GM23338 (cell line): ENCODE data around the gene PTBP3. TPM values are rescaled to one million over a fixed set of nuclear protein-coding genes. Genes with fewer than 3 reads are reported as not detected.

Experiments used
- ATAC-seq: fragments of 200-7000 bp; cut with Tn5 transposase; 3 replicates; pipeline ENCODE4 v1.9.1; 2020
- DNase-seq: peaks from one replicate; pipeline ENCODE4 v3.0.0-alpha.2; 2015; ENCODE audit warnings: low spot score
- H2AFZ ChIP-seq: fragments of 200-600 bp; sonication (generic); 2 replicates; pipeline ENCODE4 v1.8.0; 2016; ENCODE audit warnings: antibody characterized with exemption, mild to moderate bottlenecking, moderate library complexity
- H3F3A ChIP-seq: fragments of 200-600 bp; sonication (generic); replicated peaks from 2 replicates; pipeline ENCODE4 v1.8.0; 2017; ENCODE audit warnings: antibody characterized with exemption, mixed run types, low read depth
- H3K27ac ChIP-seq: fragments of 200-600 bp; sonication (generic); 2 replicates; pipeline ENCODE4 v1.6.1; 2016; ENCODE audit warnings: low read depth
- H3K27me3 ChIP-seq: fragments of 200-600 bp; sonication (generic); 2 replicates; pipeline ENCODE4 v1.8.0; 2016; ENCODE audit warnings: mild to moderate bottlenecking, mixed run types, moderate library complexity; ENCODE audit not compliant: insufficient read depth
- H3K36me3 ChIP-seq: fragments of 200-600 bp; sonication (generic); 2 replicates; pipeline ENCODE4 v1.8.0; 2016; ENCODE audit warnings: mild to moderate bottlenecking; ENCODE audit not compliant: insufficient read depth
- H3K4me1 ChIP-seq: fragments of 200-600 bp; sonication (generic); 2 replicates; pipeline ENCODE4 v1.8.0; 2016; ENCODE audit warnings: mild to moderate bottlenecking, moderate library complexity; ENCODE audit not compliant: insufficient read depth
- H3K4me2 ChIP-seq: fragments of 200-600 bp; sonication (generic); 2 replicates; pipeline ENCODE4 v1.7.1; 2017; ENCODE audit warnings: mixed run types
- H3K4me3 ChIP-seq: fragments of 200-600 bp; sonication (generic); 2 replicates; pipeline ENCODE4 v1.6.1; 2016; ENCODE audit warnings: mixed run types
- H3K79me2 ChIP-seq: fragments of 200-600 bp; sonication (generic); replicated peaks from 2 replicates; pipeline ENCODE4 v1.8.0; 2017; ENCODE audit warnings: mild to moderate bottlenecking; ENCODE audit not compliant: insufficient read depth
- H3K9me2 ChIP-seq: fragments of 200-600 bp; sonication (generic); 2 replicates; pipeline ENCODE4 v1.8.0; 2017; ENCODE audit not compliant: insufficient read depth
- H4K20me1 ChIP-seq: fragments of 200-600 bp; sonication (generic); replicated peaks from 2 replicates; pipeline ENCODE4 v1.8.0; 2017; ENCODE audit warnings: mild to moderate bottlenecking; ENCODE audit not compliant: insufficient read depth
- H3K27ac Mint-ChIP-seq: 2 replicates; pipeline ENCODE4 v1.8.0; 2020; ENCODE audit warnings: inconsistent platforms, mild to moderate bottlenecking, moderate library complexity, mixed read lengths
- H3K27me3 Mint-ChIP-seq: 3 replicates; pipeline ENCODE4 v1.8.0; 2022; ENCODE audit warnings: low read depth, mild to moderate bottlenecking, moderate library complexity, mixed read lengths, inconsistent platforms; ENCODE audit not compliant: insufficient read depth, poor library complexity
- H3K36me3 Mint-ChIP-seq: 3 replicates; pipeline ENCODE4 v1.8.0; 2021; ENCODE audit warnings: low read depth, mild to moderate bottlenecking, inconsistent platforms, moderate library complexity, mixed read lengths
- H3K4me1 Mint-ChIP-seq: 3 replicates; pipeline ENCODE4 v1.8.0; 2020; ENCODE audit warnings: mild to moderate bottlenecking, inconsistent platforms, mixed read lengths
- H3K4me3 Mint-ChIP-seq: 3 replicates; pipeline ENCODE4 v1.8.0; 2021; ENCODE audit warnings: moderate library complexity, mild to moderate bottlenecking, inconsistent platforms, mixed read lengths
- H3K9me3 Mint-ChIP-seq: 3 replicates; pipeline ENCODE4 v1.8.0; 2020; ENCODE audit warnings: moderate library complexity, mild to moderate bottlenecking, inconsistent platforms, mixed read lengths
- CREB1 ChIP-seq: fragments of 250-450 bp; sonication (Bioruptor Pico); IDR thresholded peaks from 2 replicates; pipeline ENCODE4 v1.5.0; 2020; ENCODE audit warnings: low read depth, mild to moderate bottlenecking, moderate library complexity
- CTCF ChIP-seq, 2 experiments: fragments of 200-600 bp in 1 of 2; sonication (generic) in 1 of 2; conservative IDR thresholded peaks; 2 replicates each; pipeline versions ENCODE4 v1.5.1 to v1.6.1; 2016 to 2017; ENCODE audit warnings: antibody characterized with exemption in 2 of 2, low read depth in 2 of 2, mild to moderate bottlenecking in 2 of 2, moderate library complexity in 1 of 2
- ETS1 ChIP-seq: IDR thresholded peaks from 2 replicates; pipeline ENCODE4 v1.6.1; 2016; ENCODE audit warnings: antibody characterized with exemption
- EZH2 ChIP-seq: fragments of 200-600 bp; sonication (generic); IDR thresholded peaks from one replicate; pipeline ENCODE4 v1.8.0; 2017; ENCODE audit warnings: antibody characterized with exemption, mild to moderate bottlenecking, low read depth; ENCODE audit not compliant: unreplicated experiment
- EZH2phosphoT487 ChIP-seq: fragments of 200-600 bp; sonication (generic); IDR thresholded peaks from one replicate; pipeline ENCODE4 v1.8.1; 2018; ENCODE audit warnings: antibody characterized with exemption; ENCODE audit not compliant: unreplicated experiment
- JUNB ChIP-seq: IDR thresholded peaks from one replicate; pipeline ENCODE4 v1.6.1; 2016; ENCODE audit warnings: antibody characterized with exemption; ENCODE audit not compliant: unreplicated experiment
- NANOG ChIP-seq: IDR thresholded peaks from 2 replicates; pipeline ENCODE4 v1.6.1; 2016; ENCODE audit warnings: antibody characterized with exemption, borderline replicate concordance
- POLR2AphosphoS5 ChIP-seq: IDR thresholded peaks from 2 replicates; pipeline ENCODE4 v1.6.1; 2016; ENCODE audit warnings: antibody characterized with exemption, low read depth
- REST ChIP-seq: IDR thresholded peaks from one replicate; pipeline ENCODE4 v1.6.1; 2018; ENCODE audit warnings: antibody characterized with exemption; ENCODE audit not compliant: unreplicated experiment
- STAT1 ChIP-seq: IDR thresholded peaks from one replicate; pipeline ENCODE4 v1.6.1; 2016; ENCODE audit warnings: antibody characterized with exemption; ENCODE audit not compliant: unreplicated experiment
- ZNF114 ChIP-seq: fragments of 250-450 bp; sonication (Bioruptor Pico); IDR thresholded peaks from 2 replicates; pipeline ENCODE4 v1.5.0; 2020; ENCODE audit warnings: mild to moderate bottlenecking, moderate library complexity
- ZNF331 ChIP-seq: fragments of 250-450 bp; sonication (Bioruptor Pico); IDR thresholded peaks from 2 replicates; pipeline ENCODE4 v1.5.0; 2020; ENCODE audit warnings: low read depth, mild to moderate bottlenecking, moderate library complexity
- polyA plus RNA-seq: library from polyadenylated mRNA; unstranded; fragments of >200 nt; fragmentation: Nextera tagmentation; extraction: Ambion mirVana; gene quantifications from 2 replicates; pipeline ENCODE4 v1.2.1, GENCODE V29; 2016
- total RNA-seq: library from RNA; depleted of rRNA; stranded (reverse); fragments of >200 nt; shearing (Covaris generic); gene quantifications from 2 replicates; pipeline ENCODE4 v1.2.3, GENCODE V29; 2014

The PTBP3 gene
- total and polyA plus RNA-seq, 2 experiments from 2014 or later = 20.0 to 92.9 TPM

- Histone ChIP-seq H3K4me2 (peak within 1 kb of the TSS; percentile 97), H3K27me3 (peaks cover 41% of the 10 kb centered on the region), H4K20me1 (no peaks in the 10 kb centered on the region), H3K79me2 (no peaks in the 10 kb centered on the region), H3K27ac (no peak within 1 kb of the TSS), H2AFZ (peak within 1 kb of the TSS; percentile 99), H3K36me3 (no peaks in the 10 kb centered on the region), H3F3A (0 out of 2 replicates have a peak, but pooled peaks cover 4% of the 10 kb centered on the region), H3K4me3 (peak within 1 kb of the TSS; percentile 96), H3K9me2 (0 out of 2 replicates have a peak, but pooled peaks cover 7% of the 10 kb centered on the region), H3K4me1 (peaks cover 7% of the 10 kb centered on the region)
- ATAC-seq = peak; percentile 67
- H3K4me1 Mint-ChIP-seq = peaks cover 32% of the 10 kb centered on the region
- peak within 1 kb of the TSS; percentile 87 for H3K4me3 Mint-ChIP-seq
- H3K27ac Mint-ChIP-seq = no peak within 1 kb of the TSS
- DNase-seq = peak; percentile 72
- no peaks in the 10 kb centered on the region for H3K9me3 Mint-ChIP-seq
- TF ChIP-seq EZH2 (peak; percentile 42), CREB1 (CRISPR knock-in tag) (no peak)
- no peaks in the 10 kb centered on the region for H3K36me3 Mint-ChIP-seq
- H3K27me3 Mint-ChIP-seq = peaks cover 29% of the 10 kb centered on the region
Measured at GRCh38 chr9:112174965-112175795, 158.2 kb downstream of the PTBP3 start, which contains the start of gene SUSD1. TSS of gene SUSD1 (minus strand) at chr9:112175297. CDS start at chr9:112175235, 62 bp downstream.

GRCh38 chr9:112174222-112174964, 159.0 kb downstream of the PTBP3 start:
- Histone ChIP-seq H3K4me2 (peak overlapping the region; percentile 82), H3K27ac (no peak overlapping the region), H4K20me1 (no peaks in the 10 kb centered on the region), H3F3A (0 out of 2 replicates have a peak, but pooled peaks cover 4% of the 10 kb centered on the region), H2AFZ (peak overlapping the region; percentile 93), H3K36me3 (no peaks in the 10 kb centered on the region), H3K4me1 (peaks cover 5% of the 10 kb centered on the region), H3K9me2 (0 out of 2 replicates have a peak, but pooled peaks cover 7% of the 10 kb centered on the region), H3K4me3 (peak overlapping the region; percentile 96), H3K79me2 (no peaks in the 10 kb centered on the region), H3K27me3 (peaks cover 41% of the 10 kb centered on the region)
- H3K27ac Mint-ChIP-seq = no peak overlapping the region
- H3K27me3 Mint-ChIP-seq = peaks cover 29% of the 10 kb centered on the region
- ATAC-seq (peak; percentile 63), DNase-seq (peak; percentile 45)
- H3K36me3 Mint-ChIP-seq = no peaks in the 10 kb centered on the region
- H3K9me3 Mint-ChIP-seq = no peaks in the 10 kb centered on the region
- H3K4me3 Mint-ChIP-seq = peak overlapping the region; percentile 78
- H3K4me1 Mint-ChIP-seq = peaks cover 35% of the 10 kb centered on the region
- TF ChIP-seq NANOG (no peak), CREB1 (CRISPR knock-in tag) (no peak), CTCF (conservative IDR thresholded peaks at IDR 0.05; ENCODE audit: low read depth in 2 of 2) (no peak), POLR2AphosphoS5 (no peak), STAT1 (no peak), EZH2 (no peak), REST (no peak), ETS1 (no peak), ZNF114 (CRISPR knock-in tag) (no peak), JUNB (no peak), EZH2phosphoT487 (no peak), ZNF331 (CRISPR knock-in tag) (no peak)
